B cell (primary cell): Measurements from ENCODE around the gene MDK. TPM values are rescaled to one million over a fixed set of nuclear protein-coding genes. Genes with fewer than 3 reads are reported as not detected.

Experiments
- ATAC-seq: fragments of 200-7000 bp; cut with Tn5 transposase; one replicate; pipeline ENCODE4 v1.10.0; 2021; ENCODE audit warnings: low read depth, mild to moderate bottlenecking, moderate number of reproducible peaks, moderate library complexity
- CTCF ChIA-PET: fragments of 350-600 bp; sonication (Branson Sonifier 250); formaldehyde crosslinking; loops from one replicate; lab custom pipeline; 2021; ENCODE audit warnings: antibody characterized with exemption, inconsistent platforms; lab: Charles Lee
- POLR2A ChIA-PET: fragments of 350-600 bp; sonication (Branson Sonifier 250); formaldehyde crosslinking; loops from one replicate; lab custom pipeline; 2021; ENCODE audit warnings: antibody characterized with exemption; lab: Charles Lee
- DNase-seq: peaks from one replicate; pipeline ENCODE4 v3.0.0; 2013
- H2AFZ ChIP-seq: 2 replicates; pipeline ENCODE4 v1.6.1; 2012; ENCODE audit warnings: mild to moderate bottlenecking, low read depth, low read length; ENCODE audit not compliant: insufficient read depth, poor library complexity, severe bottlenecking
- H3K27ac ChIP-seq, 2 donors: 1 replicate in 1 of 2; 2 replicates in 1 of 2; pipeline ENCODE4 v1.5.1; 2012 to 2013; ENCODE audit warnings: low read length in 2 of 2, mild to moderate bottlenecking in 2 of 2, moderate library complexity in 1 of 2
- H3K27me3 ChIP-seq, 4 experiments: fragments of 200-600 bp in 1 of 4; sonication (generic) in 1 of 4; replicated peaks in 1 of 4; 1 replicate in 2 of 4; 2 replicates in 2 of 4; pipeline versions ENCODE4 v1.6.1 to v1.7.0; 2013 to 2016; ENCODE audit warnings: low read length in 3 of 4, mild to moderate bottlenecking in 2 of 4, mixed read lengths in 1 of 4, moderate library complexity in 1 of 4; ENCODE audit not compliant: insufficient read depth in 4 of 4, control insufficient read depth in 3 of 4; ENCODE audit errors: control extremely low read depth in 1 of 4
- H3K36me3 ChIP-seq, 2 experiments: replicated peaks in 1 of 2; 1 replicate in 1 of 2; 2 replicates in 1 of 2; pipeline versions ENCODE4 v1.6.1 to v1.7.1; 2013; ENCODE audit warnings: low read length in 1 of 2; ENCODE audit not compliant: insufficient read depth in 2 of 2, control insufficient read depth in 1 of 2; ENCODE audit errors: control extremely low read depth in 1 of 2, extremely low read depth in 1 of 2
- H3K4me1 ChIP-seq, 2 donors: fragments of 200-600 bp in 1 of 2; sonication (generic) in 1 of 2; 1 replicate in 1 of 2; 2 replicates in 1 of 2; pipeline versions ENCODE4 v1.5.1 to v1.6.1; 2013 to 2017; ENCODE audit warnings: low read length in 2 of 2; ENCODE audit not compliant: control insufficient read depth in 2 of 2, insufficient read depth in 2 of 2
- H3K4me2 ChIP-seq: replicated peaks from 2 replicates; pipeline ENCODE3; 2012; ENCODE audit warnings: mild to moderate bottlenecking, low read depth, low read length; ENCODE audit not compliant: poor library complexity, severe bottlenecking
- H3K4me3 ChIP-seq, 5 experiments: fragments of 200-600 bp in 1 of 5; sonication (generic) in 1 of 5; 1 replicate in 3 of 5; 2 replicates in 2 of 5; pipeline versions ENCODE4 v1.5.1 to v1.7.0; 2011 to 2016; ENCODE audit warnings: low read length in 4 of 5, mild to moderate bottlenecking in 4 of 5, low read depth in 2 of 5, control low read depth in 1 of 5, moderate library complexity in 1 of 5; ENCODE audit not compliant: insufficient read depth in 1 of 5; ENCODE audit errors: control extremely low read depth in 1 of 5, extremely low read depth in 1 of 5
- H3K79me2 ChIP-seq: fragments of 200-600 bp; sonication (generic); one replicate; pipeline ENCODE4 v1.6.0; 2016; ENCODE audit warnings: low read length; ENCODE audit not compliant: control insufficient read depth, insufficient read depth
- H3K9ac ChIP-seq: fragments of 200-600 bp; sonication (generic); 2 replicates; pipeline ENCODE4 v1.6.1; 2017; ENCODE audit warnings: mild to moderate bottlenecking, low read length, moderate library complexity
- H3K9me3 ChIP-seq, 3 donors: one replicate each; pipeline versions ENCODE4 v1.6.1 to v1.7.1; 2013; ENCODE audit warnings: low read length in 2 of 3; ENCODE audit not compliant: control insufficient read depth in 2 of 3, insufficient read depth in 1 of 3; ENCODE audit errors: control extremely low read depth in 1 of 3
- H4K20me1 ChIP-seq: 2 replicates; pipeline ENCODE4 v1.6.0; 2012; ENCODE audit warnings: mild to moderate bottlenecking, low read length; ENCODE audit not compliant: insufficient read depth, control insufficient read depth, poor library complexity, severe bottlenecking
- H3K27ac Mint-ChIP-seq: one replicate; pipeline ENCODE4 v1.8.0; 2021; ENCODE audit warnings: mixed read lengths
- H3K27me3 Mint-ChIP-seq: one replicate; pipeline ENCODE4 v1.8.0; 2021; ENCODE audit warnings: mixed read lengths
- H3K4me1 Mint-ChIP-seq: one replicate; pipeline ENCODE4 v1.8.0; 2021; ENCODE audit warnings: mixed read lengths
- H3K4me3 Mint-ChIP-seq: one replicate; pipeline ENCODE4 v1.8.0; 2021; ENCODE audit warnings: mixed read lengths
- H3K9me3 Mint-ChIP-seq: one replicate; pipeline ENCODE4 v1.8.0; 2022; ENCODE audit warnings: mixed read lengths; ENCODE audit not compliant: insufficient read depth
- CTCF ChIP-seq: fragments of 200-600 bp; IDR thresholded peaks from one replicate; pipeline ENCODE4 v1.8.0; 2022; ENCODE audit warnings: antibody characterized with exemption, mild to moderate bottlenecking
- EZH2 ChIP-seq: IDR thresholded peaks from 2 replicates; pipeline ENCODE4 v1.6.1; 2012; ENCODE audit warnings: borderline replicate concordance, low read depth, mild to moderate bottlenecking, moderate library complexity, low read length; ENCODE audit not compliant: insufficient read depth, poor library complexity, severe bottlenecking
- WGBS: methylation state at CpG from one replicate; pipeline ENCODE4 v1.1.5; 2013; ENCODE audit warnings: missing lambda C conversion rate; ENCODE audit not compliant: insufficient coverage; 5-methylcytosine and 5-hydroxymethylcytosine counted together
- intact Hi-C: fragments of 100-400 bp; cut with micrococcal nuclease; formaldehyde crosslinking; loops from one replicate; pipeline ENCODE4 v1.10.0; 2022
- polyA plus RNA-seq: library from polyadenylated mRNA; depleted of rRNA; stranded (reverse); fragments of >200 nt; gene quantifications from 2 replicates; pipeline ENCODE4 v1.2.3, GENCODE V29; 2012
- total RNA-seq, 2 donors: library from RNA; stranded (reverse); fragments of 120-200 nt in 1 of 2; gene quantifications; 1 replicate in 1 of 2; 2 replicates in 1 of 2; pipeline versions ENCODE4 v1.2.3 to v1.2.4, GENCODE V29; 2013 to 2022

MDK gene
- total and polyA plus RNA-seq, 2 donors (not counting 1 experiment from before 2014, with no cell fraction given): 1.5 to 2.6 TPM

DNA sequence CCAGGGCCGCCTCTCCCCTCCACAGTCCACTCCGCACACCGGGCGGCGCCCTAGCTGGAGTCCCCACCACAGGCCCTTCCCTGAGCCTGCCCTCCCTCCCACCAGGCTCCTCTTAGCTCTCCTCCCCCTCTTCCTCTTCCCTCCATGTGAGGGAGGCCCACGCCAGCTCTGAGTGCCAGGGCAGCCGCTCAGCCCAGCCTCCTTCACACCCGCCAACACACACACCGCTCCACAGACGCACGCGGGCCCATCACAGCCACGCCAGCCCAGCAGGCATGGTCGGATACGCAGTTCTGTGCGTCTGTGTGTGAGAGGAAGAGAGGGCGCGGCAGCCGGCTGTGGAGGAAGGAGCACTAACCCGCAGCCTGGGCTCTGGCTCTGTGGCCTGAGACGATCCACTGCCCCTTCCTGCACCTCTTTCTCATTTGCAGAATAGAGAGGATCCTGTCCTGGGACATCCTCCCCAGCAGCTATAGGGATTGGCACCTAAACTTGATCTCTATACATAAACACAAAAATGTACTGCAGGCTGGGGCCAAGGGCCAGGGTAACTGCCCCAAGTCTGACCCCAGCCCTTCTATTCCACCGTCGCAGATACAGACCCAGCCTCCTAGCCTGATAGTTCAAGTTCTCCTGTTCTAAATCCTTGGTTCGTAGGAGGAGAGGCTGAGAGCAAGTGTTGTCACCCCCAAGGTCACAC is 6.6 kb downstream of the MDK start:
- WGBS: 7% methylated on average over 21 of the region's 24 CpGs
- H3K9me3 Mint-ChIP-seq: no peaks in the 10 kb centered on the region
- no peak overlapping the region for H3K4me3 Mint-ChIP-seq
- Histone ChIP-seq H3K9me3 (peaks cover 0 to 39% (median 0%) of the 10 kb centered on the region in 3 donors), H3K4me1 (peaks cover 26 to 40% of the 10 kb centered on the region in 2 donors), H4K20me1 (peaks cover 18% of the 10 kb centered on the region), H3K4me2 (no peak overlapping the region), H3K79me2 (no peaks in the 10 kb centered on the region), H3K4me3 (no peak overlapping the region), H3K9ac (no peak overlapping the region), H2AFZ (no peak overlapping the region), H3K36me3 (no peaks in the 10 kb centered on the region), H3K27me3 (peaks cover 0 to 92% (median 50%) of the 10 kb centered on the region in 4 experiments), H3K27ac (no peak overlapping the region)
- POLR2A ChIA-PET: no interaction called here
- H3K4me1 Mint-ChIP-seq: peaks cover 18% of the 10 kb centered on the region
- H3K27me3 Mint-ChIP-seq: peaks cover 63% of the 10 kb centered on the region
- no peak overlapping the region for H3K27ac Mint-ChIP-seq
- no peak for DNase-seq
- no peak for TF ChIP-seq CTCF
- TF ChIP-seq EZH2: no peak
- no peak for ATAC-seq
- CTCF ChIA-PET: interaction anchor here (1.0 to 2.3 kb wide), 4 partner anchors 10 to 242 kb away, joined by 3 to 10 read pairs (median 4); no protein-coding TSS in a partner anchor
- intact Hi-C loops: loop anchor here (2.0 kb wide), 1 partner anchor 151 kb away; no protein-coding TSS in a partner anchor
